CD4-positive, alpha-beta T cell (primary cell): ENCODE data around the gene DNAJB12. TPM values are rescaled to one million over a fixed set of nuclear protein-coding genes. Genes with fewer than 3 reads are reported as not detected.

Experiments used
- ATAC-seq: fragments of 200-7000 bp; cut with Tn5 transposase; one replicate; pipeline ENCODE4 v1.10.0; 2022; ENCODE audit warnings: mild to moderate bottlenecking; ENCODE audit not compliant: poor library complexity
- CTCF ChIA-PET: fragments of 350-600 bp; sonication (Branson Sonifier 250); formaldehyde crosslinking; loops from one replicate; lab custom pipeline; 2021; ENCODE audit warnings: antibody characterized with exemption, inconsistent platforms; lab: Charles Lee
- POLR2A ChIA-PET: fragments of 350-600 bp; sonication (Branson Sonifier 250); formaldehyde crosslinking; loops from one replicate; lab custom pipeline; 2021; ENCODE audit warnings: antibody characterized with exemption, inconsistent platforms; lab: Charles Lee
- DNase-seq, 14 experiments: peaks; one replicate each; pipeline ENCODE4 v3.0.0-alpha.2; 2013 to 2020; ENCODE audit warnings: mixed read lengths in 2 of 14
- H3K27ac ChIP-seq, 2 donors: one replicate each; pipeline versions ENCODE4 v1.5.1 to v1.7.0; 2013; ENCODE audit warnings: low read length in 2 of 2, low read depth in 1 of 2, mild to moderate bottlenecking in 1 of 2
- H3K27me3 ChIP-seq, 2 experiments: 1 replicate in 1 of 2; 2 replicates in 1 of 2; pipeline versions ENCODE4 v1.6.1 to v1.7.0; 2013; ENCODE audit warnings: low read length in 2 of 2, control low read depth in 1 of 2, mild to moderate bottlenecking in 1 of 2, moderate library complexity in 1 of 2; ENCODE audit not compliant: insufficient read depth in 2 of 2, control insufficient read depth in 1 of 2
- H3K36me3 ChIP-seq: one replicate; pipeline ENCODE4 v1.6.1; 2013; ENCODE audit warnings: low read length, control low read depth; ENCODE audit not compliant: insufficient read depth
- H3K4me1 ChIP-seq: one replicate; pipeline ENCODE4 v1.6.1; 2013; ENCODE audit warnings: low read length, control low read depth; ENCODE audit not compliant: insufficient read depth
- H3K4me3 ChIP-seq: one replicate; pipeline ENCODE4 v1.5.1; 2013; ENCODE audit warnings: mild to moderate bottlenecking, low read length, moderate library complexity
- H3K9me3 ChIP-seq, 2 experiments: 1 replicate in 1 of 2; 2 replicates in 1 of 2; pipeline versions ENCODE4 v1.6.1 to v1.7.0; 2013; ENCODE audit warnings: low read length in 2 of 2, mild to moderate bottlenecking in 2 of 2, control low read depth in 1 of 2, moderate library complexity in 1 of 2; ENCODE audit not compliant: control insufficient read depth in 1 of 2, insufficient read depth in 1 of 2
- H3K27ac Mint-ChIP-seq: one replicate; pipeline ENCODE4 v1.8.0; 2020; ENCODE audit warnings: mixed read lengths
- H3K27me3 Mint-ChIP-seq: one replicate; pipeline ENCODE4 v1.8.0; 2021; ENCODE audit warnings: mixed read lengths
- H3K36me3 Mint-ChIP-seq: one replicate; pipeline ENCODE4 v1.8.0; 2021; ENCODE audit warnings: low read depth, mixed read lengths
- H3K4me1 Mint-ChIP-seq: one replicate; pipeline ENCODE4 v1.8.0; 2021; ENCODE audit warnings: low read depth, mixed read lengths
- H3K4me3 Mint-ChIP-seq: one replicate; pipeline ENCODE4 v1.8.0; 2020; ENCODE audit warnings: mild to moderate bottlenecking, mixed read lengths
- H3K9me3 Mint-ChIP-seq: one replicate; pipeline ENCODE4 v1.8.0; 2020; ENCODE audit warnings: mixed read lengths
- intact Hi-C, 2 experiments: fragments of 100-400 bp; cut with DNase I in 1 of 2; cut with micrococcal nuclease in 1 of 2; formaldehyde crosslinking; loops; one replicate each; pipeline versions ENCODE4 v1.15.1 to v1.9.0; 2023 to 2025; cut with DNase I, micrococcal nuclease
- total RNA-seq, 174 experiments: library from RNA in 2 of 174; stranded (reverse) in 2 of 174; gene quantifications; one replicate each; pipeline ENCODE4 v1.2.3 and lab custom pipeline; 2021 to 2026
- TF ChIP-seq, protein P1 (sequence below): fragments of 200-600 bp; IDR thresholded peaks from one replicate; pipeline ENCODE4 v1.8.0; 2022; ENCODE audit warnings: antibody characterized with exemption, mild to moderate bottlenecking

Gene DNAJB12
- total RNA-seq, 2 experiments from 2014 or later: 25.2 to 27.0 TPM

DNA sequence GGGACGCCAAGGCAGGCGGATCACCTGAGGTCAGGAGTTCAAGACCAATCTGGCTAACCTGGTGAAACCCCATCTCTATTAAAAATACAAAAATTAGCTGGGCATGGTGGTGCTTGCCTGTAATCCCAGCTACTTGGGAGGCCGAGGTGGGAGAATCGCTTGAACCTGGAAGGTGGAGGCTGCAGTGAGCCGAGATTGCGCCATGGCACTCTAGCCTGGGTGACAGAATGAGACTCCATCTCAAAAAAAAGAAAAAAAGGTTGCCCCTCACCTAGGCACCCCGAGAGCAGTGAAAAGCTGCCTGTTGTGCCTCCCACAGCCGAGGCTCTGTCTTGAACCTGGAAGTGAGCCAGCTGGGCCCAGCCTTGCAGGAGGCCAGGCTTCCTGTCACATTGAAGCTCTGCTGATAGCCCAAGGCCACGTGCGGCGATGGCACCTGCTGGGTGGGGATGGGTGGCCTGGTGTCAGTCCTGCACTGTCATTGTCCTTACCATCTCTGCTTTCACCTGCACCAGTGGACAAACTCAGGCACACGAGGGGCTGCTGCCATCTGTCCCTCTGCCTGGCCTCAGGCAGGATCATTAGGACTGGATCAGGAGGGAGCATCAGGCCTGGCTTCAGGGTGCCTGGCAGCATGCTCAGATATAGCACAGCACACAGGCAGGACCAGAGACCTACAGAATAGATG, 37.8 kb downstream of the DNAJB12 start:
- no peaks in the 10 kb centered on the region for H3K27me3 ChIP-seq
- H3K4me3 ChIP-seq: no peak overlapping the region
- intact Hi-C loops: no loop called here
- H3K27me3 Mint-ChIP-seq: no peaks in the 10 kb centered on the region
- H3K9me3 Mint-ChIP-seq: no peaks in the 10 kb centered on the region
- H3K4me3 Mint-ChIP-seq: peak overlapping the region; percentile 56
- no peaks in the 10 kb centered on the region for H3K36me3 Mint-ChIP-seq
- H3K9me3 ChIP-seq: no peaks in the 10 kb centered on the region
- ATAC-seq: no peak
- peak in 12 of 14 experiments; percentile 57 to 83 (median 70) for DNase-seq
- peak overlapping the region in 1 of 2 donors; percentile 50 for H3K27ac ChIP-seq
- H3K4me1 ChIP-seq: peaks cover 84% of the 10 kb centered on the region
- TF ChIP-seq, protein P1, sequence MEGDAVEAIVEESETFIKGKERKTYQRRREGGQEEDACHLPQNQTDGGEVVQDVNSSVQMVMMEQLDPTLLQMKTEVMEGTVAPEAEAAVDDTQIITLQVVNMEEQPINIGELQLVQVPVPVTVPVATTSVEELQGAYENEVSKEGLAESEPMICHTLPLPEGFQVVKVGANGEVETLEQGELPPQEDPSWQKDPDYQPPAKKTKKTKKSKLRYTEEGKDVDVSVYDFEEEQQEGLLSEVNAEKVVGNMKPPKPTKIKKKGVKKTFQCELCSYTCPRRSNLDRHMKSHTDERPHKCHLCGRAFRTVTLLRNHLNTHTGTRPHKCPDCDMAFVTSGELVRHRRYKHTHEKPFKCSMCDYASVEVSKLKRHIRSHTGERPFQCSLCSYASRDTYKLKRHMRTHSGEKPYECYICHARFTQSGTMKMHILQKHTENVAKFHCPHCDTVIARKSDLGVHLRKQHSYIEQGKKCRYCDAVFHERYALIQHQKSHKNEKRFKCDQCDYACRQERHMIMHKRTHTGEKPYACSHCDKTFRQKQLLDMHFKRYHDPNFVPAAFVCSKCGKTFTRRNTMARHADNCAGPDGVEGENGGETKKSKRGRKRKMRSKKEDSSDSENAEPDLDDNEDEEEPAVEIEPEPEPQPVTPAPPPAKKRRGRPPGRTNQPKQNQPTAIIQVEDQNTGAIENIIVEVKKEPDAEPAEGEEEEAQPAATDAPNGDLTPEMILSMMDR: no peak
- H3K27ac Mint-ChIP-seq: peak overlapping the region; percentile 91
- no peaks in the 10 kb centered on the region for H3K36me3 ChIP-seq
- ChIA-PET POLR2A (interaction anchor here (0.5 to 8.5 kb wide), 11 partner anchors 9 to 69 kb away, joined by 3 to 93 read pairs (median 6); partner anchors contain the start of gene DDIT4), CTCF (interaction anchor here (0.7 to 3.3 kb wide), 6 partner anchors 10 to 108 kb away, joined by 3 to 21 read pairs (median 4); no protein-coding TSS in a partner anchor)
- H3K4me1 Mint-ChIP-seq: peaks cover 70% of the 10 kb centered on the region

DNA sequence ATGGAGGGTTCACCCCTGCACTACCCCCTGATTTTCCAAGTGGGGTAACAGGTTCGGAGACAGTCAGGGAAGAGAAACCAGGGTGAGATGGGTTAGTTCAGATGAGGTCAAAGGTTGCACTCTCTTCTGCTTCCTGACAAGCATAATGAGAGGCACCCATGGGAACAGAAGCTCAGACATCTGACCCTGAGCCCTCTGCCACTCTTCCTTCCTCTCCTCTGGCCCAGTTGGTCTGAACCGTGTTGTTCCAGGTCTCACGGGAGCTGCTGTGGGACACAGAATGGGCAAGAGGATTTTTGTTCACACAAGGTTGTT, 38.4 kb downstream of the DNAJB12 start:
- Histone ChIP-seq H3K27ac (peak overlapping the region in 1 of 2 donors; percentile 50), H3K4me3 (no peak overlapping the region), H3K9me3 (no peaks in the 10 kb centered on the region), H3K4me1 (peaks cover 82% of the 10 kb centered on the region), H3K36me3 (no peaks in the 10 kb centered on the region), H3K27me3 (no peaks in the 10 kb centered on the region)
- ATAC-seq: no peak
- H3K27ac Mint-ChIP-seq: peak overlapping the region; percentile 91
- POLR2A ChIA-PET: interaction anchor here (0.5 to 8.5 kb wide), 12 partner anchors 10 to 69 kb away, joined by 3 to 93 read pairs (median 3); partner anchors contain the start of gene DDIT4
- H3K4me3 Mint-ChIP-seq: peak overlapping the region; percentile 83
- H3K9me3 Mint-ChIP-seq: no peaks in the 10 kb centered on the region
- peaks cover 68% of the 10 kb centered on the region for H3K4me1 Mint-ChIP-seq
- intact Hi-C loops: no loop called here
- TF ChIP-seq, protein P1: no peak
- H3K27me3 Mint-ChIP-seq: no peaks in the 10 kb centered on the region
- CTCF ChIA-PET: interaction anchor here (0.7 to 3.3 kb wide), 5 partner anchors 10 to 108 kb away, joined by 3 to 21 read pairs (median 5); no protein-coding TSS in a partner anchor
- DNase-seq: no peak
- no peaks in the 10 kb centered on the region for H3K36me3 Mint-ChIP-seq

DNA sequence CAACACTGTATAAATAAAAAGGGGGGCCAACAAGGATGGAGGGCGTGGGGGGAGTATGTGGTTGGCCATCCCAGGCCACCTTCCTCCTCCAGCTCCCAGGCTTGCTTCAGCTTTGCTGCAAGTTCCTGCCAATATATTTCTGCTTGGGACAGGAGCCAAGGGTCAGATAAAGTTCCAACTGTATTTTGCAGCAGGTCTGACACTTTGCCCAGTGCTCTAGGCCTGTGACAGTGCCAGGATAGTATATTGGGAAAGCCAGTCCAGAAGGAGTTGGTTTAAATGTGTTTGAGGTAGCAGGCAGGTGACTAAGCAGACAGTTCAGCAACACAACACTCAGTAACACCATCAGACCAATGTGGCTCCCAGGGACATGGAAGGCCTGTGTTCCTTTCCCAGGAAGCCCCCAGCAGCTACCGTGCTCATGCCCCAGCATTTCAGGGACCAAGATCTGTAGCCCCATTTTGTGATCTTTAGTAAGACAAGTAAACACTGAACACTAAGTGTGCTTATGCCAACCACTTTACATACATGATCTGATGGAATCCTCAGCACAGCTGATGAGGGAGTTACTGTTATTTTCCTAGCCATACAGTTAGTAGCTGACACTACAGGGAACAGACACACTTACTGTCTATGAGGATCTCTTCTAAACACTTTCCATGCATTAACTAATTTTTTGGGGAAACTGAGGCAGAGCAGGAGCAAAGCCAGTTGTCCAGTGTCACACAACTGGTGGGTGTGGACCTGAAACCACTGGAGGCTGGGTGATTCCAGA, 38.9 kb downstream of the DNAJB12 start:
- Mint-ChIP-seq H3K9me3 (no peaks in the 10 kb centered on the region), H3K27me3 (no peaks in the 10 kb centered on the region), H3K4me3 (peak overlapping the region; percentile 83), H3K27ac (peak overlapping the region; percentile 91), H3K4me1 (peaks cover 66% of the 10 kb centered on the region), H3K36me3 (no peaks in the 10 kb centered on the region)
- CTCF ChIA-PET: interaction anchor here (0.7 to 2.2 kb wide), 5 partner anchors 10 to 107 kb away, joined by 3 to 6 read pairs (median 5); no protein-coding TSS in a partner anchor
- peak in 2 of 14 experiments; percentile 16 to 27 for DNase-seq
- TF ChIP-seq, protein P1: no peak
- H3K27me3 ChIP-seq: no peaks in the 10 kb centered on the region
- POLR2A ChIA-PET: interaction anchor here (0.6 to 8.5 kb wide), 11 partner anchors 9 to 236 kb away, joined by 3 to 93 read pairs (median 6); partner anchors contain the start of gene DDIT4
- H3K27ac ChIP-seq: no peak overlapping the region
- H3K9me3 ChIP-seq: no peaks in the 10 kb centered on the region
- H3K4me1 ChIP-seq: peaks cover 80% of the 10 kb centered on the region
- intact Hi-C loops: no loop called here
- H3K36me3 ChIP-seq: no peaks in the 10 kb centered on the region
- no peak for ATAC-seq
- no peak overlapping the region for H3K4me3 ChIP-seq
